Tibial artery (tissue), 4 donors: Measurements from ENCODE around the gene ECSCR.

Source experiments
- DNase-seq, 2 donors: peaks; one replicate each; pipeline ENCODE4 v3.0.0-alpha.2; 2019
- H3K27ac ChIP-seq, 2 donors: fragments of 200-600 bp; sonication (generic) in 1 of 2; 1 replicate in 1 of 2; 2 replicates in 1 of 2; pipeline ENCODE4 v1.5.1; 2018 to 2019; ENCODE audit warnings: mild to moderate bottlenecking in 1 of 2
- H3K27me3 ChIP-seq, 2 donors: fragments of 200-600 bp; sonication (generic) in 1 of 2; one replicate each; pipeline versions ENCODE4 v1.5.1 to v1.6.0; 2016 to 2019
- H3K36me3 ChIP-seq, 3 donors: fragments of 200-600 bp; sonication (generic) in 2 of 3; one replicate each; pipeline ENCODE4 v1.5.1; 2016 to 2019; ENCODE audit warnings: mild to moderate bottlenecking in 2 of 3
- H3K4me1 ChIP-seq, 4 donors: fragments of 200-600 bp; sonication (generic) in 2 of 4; 1 replicate in 3 of 4; 2 replicates in 1 of 4; pipeline ENCODE4 v1.5.1; 2016 to 2019
- H3K4me3 ChIP-seq, 2 donors: fragments of 200-600 bp; sonication (generic) in 1 of 2; 1 replicate in 1 of 2; 2 replicates in 1 of 2; pipeline ENCODE4 v1.5.1; 2018 to 2019; ENCODE audit warnings: mild to moderate bottlenecking in 2 of 2
- H3K9me3 ChIP-seq, 3 donors: fragments of 200-600 bp; sonication (generic) in 1 of 3; one replicate each; pipeline ENCODE4 v1.5.1; 2016 to 2019
- CTCF ChIP-seq, 2 experiments: fragments of 200-600 bp in 1 of 2; fragments of 450-650 bp in 1 of 2; IDR thresholded peaks; one replicate each; pipeline ENCODE4 v1.5.1; 2017 to 2019; ENCODE audit warnings: antibody characterized with exemption in 2 of 2, mild to moderate bottlenecking in 1 of 2, moderate library complexity in 1 of 2
- intact Hi-C: fragments of 100-400 bp; cut with DNase I; formaldehyde crosslinking; loops from one replicate; pipeline ENCODE4 v1.15.0; 2023; ENCODE audit warnings: low total_unique reads

Gene ECSCR

GRCh38 chr5:139415869-139416268, 46.7 kb downstream of the ECSCR start:
- intact Hi-C loops, result no loop called here
- Histone ChIP-seq H3K4me1 (peaks cover 0 to 48% (median 25%) of the 10 kb centered on the region in 4 donors), H3K27me3 (no peaks in the 10 kb centered on the region), H3K27ac (peak overlapping the region; percentile 45 to 75), H3K9me3 (no peaks in the 10 kb centered on the region), H3K4me3 (no peak overlapping the region), H3K36me3 (peaks cover 9 to 39% (median 27%) of the 10 kb centered on the region in 3 donors)
- DNase-seq, result no peak
- no peak for TF ChIP-seq CTCF (IDR thresholded peaks at IDR 0.05)

GRCh38 chr5:139415221-139415861, 47.2 kb downstream of the ECSCR start:
- Histone ChIP-seq H3K27ac (peak overlapping the region; percentile 45 to 75), H3K9me3 (no peaks in the 10 kb centered on the region), H3K36me3 (peaks cover 9 to 39% (median 27%) of the 10 kb centered on the region in 3 donors), H3K4me3 (no peak overlapping the region), H3K4me1 (peaks cover 0 to 54% (median 28%) of the 10 kb centered on the region in 4 donors), H3K27me3 (no peaks in the 10 kb centered on the region)
- TF ChIP-seq CTCF (IDR thresholded peaks at IDR 0.05), result no peak
- intact Hi-C loops, result no loop called here
- DNase-seq, result no peak

GRCh38 chr5:139414581-139415130, 47.9 kb downstream of the ECSCR start:
- Histone ChIP-seq H3K4me3 (no peak overlapping the region), H3K9me3 (no peaks in the 10 kb centered on the region), H3K4me1 (peaks cover 0 to 60% (median 29%) of the 10 kb centered on the region in 4 donors), H3K36me3 (peaks cover 9 to 35% (median 25%) of the 10 kb centered on the region in 3 donors), H3K27me3 (no peaks in the 10 kb centered on the region), H3K27ac (peak overlapping the region in 1 of 2 donors; percentile 75)
- DNase-seq, result no peak
- intact Hi-C loops, result no loop called here
- no peak for TF ChIP-seq CTCF (IDR thresholded peaks at IDR 0.05)

- Histone ChIP-seq H3K27ac (peak overlapping the region in 1 of 2 donors; percentile 27), H3K27me3 (no peaks in the 10 kb centered on the region), H3K36me3 (peaks cover 9 to 28% (median 18%) of the 10 kb centered on the region in 3 donors), H3K4me3 (no peak overlapping the region), H3K9me3 (no peaks in the 10 kb centered on the region), H3K4me1 (peaks cover 0 to 60% (median 29%) of the 10 kb centered on the region in 4 donors)
- no peak for DNase-seq
- intact Hi-C loops, result no loop called here
- TF ChIP-seq CTCF (IDR thresholded peaks at IDR 0.05), result no peak
Measured at GRCh38 chr5:139413963-139414362, 48.6 kb downstream of the ECSCR start.

- Histone ChIP-seq H3K4me1 (peaks cover 0 to 54% (median 29%) of the 10 kb centered on the region in 4 donors), H3K27ac (no peak overlapping the region), H3K36me3 (peaks cover 9 to 21% (median 14%) of the 10 kb centered on the region in 3 donors), H3K9me3 (no peaks in the 10 kb centered on the region), H3K4me3 (no peak overlapping the region), H3K27me3 (no peaks in the 10 kb centered on the region)
- no peak for TF ChIP-seq CTCF (IDR thresholded peaks at IDR 0.05)
- DNase-seq, result no peak
- intact Hi-C loops, result no loop called here
Measured at GRCh38 chr5:139413153-139413552, 49.4 kb downstream of the ECSCR start.
